Smooth muscle cell (in vitro differentiated cells): ENCODE results near the gene SERPINA12. TPM values are rescaled to one million over a fixed set of nuclear protein-coding genes. Genes with fewer than 3 reads are reported as not detected.
A peak's percentile ranks its signal among the peaks of the same experiment; 100 is the strongest.

Experiments used
- DNase-seq: peaks from one replicate; lab custom pipeline; 2025; ENCODE audit not compliant: unreplicated experiment; lab: John Stamatoyannopoulos, UW
- H2AFZ ChIP-seq: fragments of 200-600 bp; sonication (generic); 2 replicates; pipeline ENCODE4 v1.6.0; 2016; ENCODE audit warnings: antibody characterized with exemption, low read depth, mild to moderate bottlenecking
- H3F3A ChIP-seq: fragments of 200-600 bp; sonication (generic); 2 replicates; pipeline ENCODE4 v1.6.0; 2017; ENCODE audit warnings: antibody characterized with exemption, low read depth
- H3K27ac ChIP-seq: fragments of 200-600 bp; sonication (generic); 2 replicates; pipeline ENCODE4 v1.5.1; 2016; ENCODE audit warnings: low read depth, mild to moderate bottlenecking
- H3K27me3 ChIP-seq: fragments of 200-600 bp; sonication (generic); 2 replicates; pipeline ENCODE4 v1.6.1; 2016; ENCODE audit warnings: low read depth, mild to moderate bottlenecking
- H3K36me3 ChIP-seq: fragments of 200-600 bp; sonication (generic); 2 replicates; pipeline ENCODE4 v1.5.1; 2016; ENCODE audit warnings: low read depth
- H3K4me1 ChIP-seq: fragments of 200-600 bp; sonication (generic); 2 replicates; pipeline ENCODE4 v1.5.1; 2016; ENCODE audit warnings: low read depth
- H3K4me2 ChIP-seq: fragments of 200-600 bp; sonication (generic); 2 replicates; pipeline ENCODE4 v1.6.0; 2016; ENCODE audit warnings: mild to moderate bottlenecking
- H3K4me3 ChIP-seq: fragments of 200-600 bp; sonication (generic); 2 replicates; pipeline ENCODE4 v1.5.1; 2016; ENCODE audit warnings: mild to moderate bottlenecking
- H3K79me2 ChIP-seq: fragments of 200-600 bp; sonication (generic); 2 replicates; pipeline ENCODE4 v1.6.0; 2016; ENCODE audit warnings: low read depth, mild to moderate bottlenecking
- H3K9ac ChIP-seq: fragments of 200-600 bp; sonication (generic); 2 replicates; pipeline ENCODE4 v1.6.0; 2016; ENCODE audit warnings: low read depth
- H3K9me3 ChIP-seq: fragments of 200-600 bp; sonication (generic); replicated peaks from 2 replicates; pipeline ENCODE4 v1.5.1; 2016; ENCODE audit warnings: low read depth
- H4K20me1 ChIP-seq: fragments of 200-600 bp; sonication (generic); 2 replicates; pipeline ENCODE4 v1.6.0; 2016; ENCODE audit warnings: low read depth
- CTCF ChIP-seq: fragments of 200-600 bp; sonication (generic); IDR thresholded peaks from 2 replicates; pipeline ENCODE4 v1.5.1; 2017; ENCODE audit warnings: borderline replicate concordance, mild to moderate bottlenecking, antibody characterized with exemption; ENCODE audit not compliant: insufficient read depth, poor library complexity, severe bottlenecking
- WGBS: methylation state at CpG from one replicate; pipeline ENCODE4 v1.1.7; 2016; ENCODE audit warnings: low lambda C conversion rate; 5-methylcytosine and 5-hydroxymethylcytosine counted together
- polyA plus RNA-seq: library from polyadenylated mRNA; unstranded; fragments of >200 nt; fragmentation: Nextera tagmentation; extraction: Ambion mirVana; gene quantifications from 2 replicates; pipeline ENCODE4 v1.2.1, GENCODE V29; 2016
- total RNA-seq: library from RNA; depleted of rRNA; stranded (reverse); fragments of >200 nt; gene quantifications from 2 replicates; pipeline ENCODE4 v1.2.3, GENCODE V29; 2014

Gene SERPINA12
- total and polyA plus RNA-seq, 2 experiments from 2014 or later: not detected

- Histone ChIP-seq H3K27me3 (no peaks in the 10 kb centered on the region), H3K79me2 (no peaks in the 10 kb centered on the region), H3F3A (no peaks in the 10 kb centered on the region), H2AFZ (no peak overlapping the region), H3K36me3 (no peaks in the 10 kb centered on the region), H3K27ac (no peak overlapping the region), H3K4me1 (peaks cover 4% of the 10 kb centered on the region), H3K9ac (no peak overlapping the region), H3K4me2 (no peak overlapping the region), H4K20me1 (no peaks in the 10 kb centered on the region), H3K9me3 (no peaks in the 10 kb centered on the region), H3K4me3 (no peak overlapping the region)
- TF ChIP-seq CTCF: no peak
- DNase-seq: no peak
- WGBS: 77% methylated on average over 8 of the region's 8 CpGs
These were observed 40.8 kb upstream of the SERPINA12 start for GRCh38 chr14:94550041-94550440.

GRCh38 chr14:94548999-94549985, 40.0 kb upstream of the SERPINA12 start:
- Histone ChIP-seq H3K27me3 (no peaks in the 10 kb centered on the region), H3K36me3 (no peaks in the 10 kb centered on the region), H3K79me2 (no peaks in the 10 kb centered on the region), H3K9me3 (no peaks in the 10 kb centered on the region), H3F3A (no peaks in the 10 kb centered on the region), H3K9ac (no peak overlapping the region), H3K4me3 (no peak overlapping the region), H3K4me1 (peaks cover 4% of the 10 kb centered on the region), H3K27ac (no peak overlapping the region), H3K4me2 (no peak overlapping the region), H2AFZ (no peak overlapping the region), H4K20me1 (no peaks in the 10 kb centered on the region)
- WGBS: 31% methylated on average over 24 of the region's 24 CpGs
- TF ChIP-seq CTCF: peak; percentile 94
- DNase-seq: peak; percentile 28

GRCh38 chr14:94548131-94548998, 39.1 kb upstream of the SERPINA12 start:
- Histone ChIP-seq H3K79me2 (no peaks in the 10 kb centered on the region), H3K9me3 (no peaks in the 10 kb centered on the region), H3K36me3 (no peaks in the 10 kb centered on the region), H3K4me2 (no peak overlapping the region), H3F3A (no peaks in the 10 kb centered on the region), H3K4me3 (no peak overlapping the region), H2AFZ (no peak overlapping the region), H3K27me3 (no peaks in the 10 kb centered on the region), H3K9ac (no peak overlapping the region), H3K27ac (no peak overlapping the region), H4K20me1 (no peaks in the 10 kb centered on the region), H3K4me1 (peaks cover 4% of the 10 kb centered on the region)
- no peak for DNase-seq
- TF ChIP-seq CTCF: no peak
- 93% methylated on average over 14 of the region's 14 CpGs for WGBS
